ENCODE data around the gene ADGRF1. TPM values are rescaled to one million over a fixed set of nuclear protein-coding genes. Genes with fewer than 3 reads are reported as not detected.
"Not testable (repeated sequence)": the region's sequence is repeated elsewhere in the genome, so short reads cannot be mapped to it uniquely, and the experiment has no call there.

The ADGRF1 gene
- total RNA-seq, 2 donors from 2014 or later, result not detected

DNA sequence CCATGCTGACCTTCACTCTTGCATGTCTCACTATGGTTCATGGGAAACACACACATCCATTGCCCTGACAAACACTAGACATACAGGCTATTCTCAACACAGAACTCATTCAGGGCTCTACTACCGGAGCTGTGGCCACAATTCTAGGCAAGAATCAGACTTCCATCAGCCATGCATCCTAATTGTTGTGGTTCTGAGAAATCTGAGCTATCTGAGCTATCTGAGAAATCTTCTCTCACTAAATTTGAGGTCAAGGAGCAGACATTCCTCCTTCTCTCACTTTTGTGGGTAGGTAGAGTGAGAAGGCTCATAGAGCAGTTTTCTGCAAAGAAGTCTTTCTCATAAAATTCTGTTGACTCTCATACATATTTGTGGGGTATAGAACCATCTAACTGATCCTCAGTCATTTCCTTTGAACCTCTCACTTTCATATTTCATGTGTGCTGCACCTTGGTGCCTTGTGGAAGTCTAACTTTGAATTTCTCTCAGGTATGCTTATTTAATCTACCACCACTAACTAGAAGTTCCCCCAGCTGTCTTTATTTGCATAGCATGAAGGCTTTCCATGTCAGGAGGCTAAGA, 43.6 kb downstream of the ADGRF1 start:
- peaks cover 23% of the 10 kb centered on the region for H3K27me3 Mint-ChIP-seq
- no peaks in the 10 kb centered on the region for H3K36me3 Mint-ChIP-seq (ENCODE audit: low read depth)
- H3K4me3 Mint-ChIP-seq, result no peak overlapping the region

DNA sequence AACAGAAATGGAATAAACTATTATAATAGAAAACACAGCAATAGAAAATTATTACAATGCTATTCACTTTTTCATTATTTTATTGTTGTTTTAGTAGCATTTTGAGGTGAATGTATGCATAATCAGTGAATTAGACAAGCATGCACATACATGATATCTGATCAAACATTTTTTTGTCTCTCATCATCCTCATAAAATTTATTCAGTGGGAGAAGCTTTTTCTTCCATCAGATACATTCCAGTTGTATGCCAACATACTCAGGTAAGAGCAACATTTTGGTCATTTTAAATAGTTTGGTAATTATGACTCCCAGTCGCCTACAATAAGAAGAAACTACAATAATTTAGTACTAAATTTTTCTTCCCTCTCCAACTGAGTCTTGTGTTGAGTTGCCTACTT, 44.5 kb downstream of the ADGRF1 start:
- peaks cover 23% of the 10 kb centered on the region for H3K27me3 Mint-ChIP-seq
- H3K36me3 Mint-ChIP-seq (ENCODE audit: low read depth), result no peaks in the 10 kb centered on the region

More for the DNA sequence above, 43.6 kb downstream of the ADGRF1 start:
- no peaks in the 10 kb centered on the region for H3K9me3 ChIP-seq (ENCODE audit: control insufficient read depth, low read length, poor library complexity, severe bottlenecking)
- no peak for ATAC-seq
- DNase-seq, result no peak
- Mint-ChIP-seq H3K27ac (no peak overlapping the region), H3K4me1 (no peaks in the 10 kb centered on the region)

DNA sequence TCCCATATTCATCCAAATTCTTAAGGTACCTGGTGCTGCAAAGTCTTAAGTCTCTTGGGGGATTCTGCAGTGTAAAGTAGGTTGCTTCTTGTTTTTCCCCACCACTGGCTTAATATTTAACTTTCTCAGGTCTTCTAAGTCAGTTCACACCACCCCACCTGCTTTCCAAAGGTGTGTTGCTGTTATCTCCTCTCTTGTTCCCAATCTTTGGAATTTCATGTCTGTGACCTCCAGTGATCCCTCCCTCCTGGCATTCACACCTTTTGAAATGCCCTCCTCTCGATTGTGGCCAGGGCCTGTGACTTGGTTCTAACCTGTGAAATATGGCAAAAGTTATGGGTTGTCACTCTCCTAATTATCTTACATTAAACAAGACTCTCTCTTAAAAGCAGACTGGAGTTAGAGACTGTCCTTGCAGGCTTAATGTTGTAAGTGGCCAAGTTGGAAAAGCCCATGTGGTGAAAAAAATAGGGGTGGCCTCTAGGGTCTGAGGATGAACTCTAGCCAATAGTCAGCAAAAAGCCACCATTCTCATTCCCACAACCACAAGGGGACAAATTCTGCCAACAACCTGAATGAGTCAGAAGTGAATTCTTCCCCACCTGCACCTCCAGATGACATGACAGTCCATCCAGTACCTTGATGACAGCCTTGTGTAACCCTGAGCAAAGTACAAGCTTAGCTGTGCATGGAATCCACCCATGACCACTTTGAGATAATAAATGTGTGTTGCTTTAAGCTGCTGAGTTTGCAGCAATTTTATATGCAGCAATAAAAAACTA, 45.1 kb downstream of the ADGRF1 start:
- ATAC-seq, result no peak

More for the DNA sequence above, 44.5 kb downstream of the ADGRF1 start:
- ATAC-seq (no peak), DNase-seq (no peak)
- H3K4me3 Mint-ChIP-seq, result no peak overlapping the region
- no peaks in the 10 kb centered on the region for H3K4me1 Mint-ChIP-seq
- no peak overlapping the region for H3K27ac Mint-ChIP-seq
- H3K9me3 ChIP-seq (ENCODE audit: control insufficient read depth, low read length, poor library complexity, severe bottlenecking), result no peaks in the 10 kb centered on the region

DNA sequence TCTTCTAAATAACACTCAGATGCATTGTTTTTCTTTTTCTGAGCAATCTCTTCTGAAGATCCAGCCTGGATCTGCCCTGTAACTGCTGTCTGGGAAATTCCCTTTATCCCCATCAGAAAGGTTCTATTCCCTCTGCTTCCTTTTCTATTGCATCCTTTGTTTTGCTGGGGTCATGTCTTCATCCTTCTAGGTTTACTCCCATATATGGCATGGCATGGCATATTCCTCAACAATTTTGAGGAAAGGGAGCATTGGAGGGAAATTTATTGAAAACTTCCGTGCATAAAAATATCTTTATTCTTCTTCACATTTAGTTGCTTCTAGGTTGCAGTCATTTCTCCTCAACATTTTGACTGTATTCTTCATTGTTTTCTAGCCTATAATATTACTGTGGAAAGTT, 47.2 kb downstream of the ADGRF1 start:
- Mint-ChIP-seq H3K4me1 (no peaks in the 10 kb centered on the region), H3K27ac (no peak overlapping the region), H3K27me3 (peaks cover 17% of the 10 kb centered on the region), H3K4me3 (no peak overlapping the region), H3K36me3 (ENCODE audit: low read depth) (no peaks in the 10 kb centered on the region)
- ATAC-seq (no peak), DNase-seq (no peak)
- H3K9me3 ChIP-seq (ENCODE audit: control insufficient read depth, low read length, poor library complexity, severe bottlenecking), result no peaks in the 10 kb centered on the region

More for the DNA sequence above, 45.1 kb downstream of the ADGRF1 start:
- H3K9me3 ChIP-seq (ENCODE audit: control insufficient read depth, low read length, poor library complexity, severe bottlenecking), result no peaks in the 10 kb centered on the region
- Mint-ChIP-seq H3K36me3 (ENCODE audit: low read depth) (no peaks in the 10 kb centered on the region), H3K27me3 (peaks cover 23% of the 10 kb centered on the region), H3K27ac (no peak overlapping the region), H3K4me1 (no peaks in the 10 kb centered on the region), H3K4me3 (no peak overlapping the region)
- no peak for DNase-seq

DNA sequence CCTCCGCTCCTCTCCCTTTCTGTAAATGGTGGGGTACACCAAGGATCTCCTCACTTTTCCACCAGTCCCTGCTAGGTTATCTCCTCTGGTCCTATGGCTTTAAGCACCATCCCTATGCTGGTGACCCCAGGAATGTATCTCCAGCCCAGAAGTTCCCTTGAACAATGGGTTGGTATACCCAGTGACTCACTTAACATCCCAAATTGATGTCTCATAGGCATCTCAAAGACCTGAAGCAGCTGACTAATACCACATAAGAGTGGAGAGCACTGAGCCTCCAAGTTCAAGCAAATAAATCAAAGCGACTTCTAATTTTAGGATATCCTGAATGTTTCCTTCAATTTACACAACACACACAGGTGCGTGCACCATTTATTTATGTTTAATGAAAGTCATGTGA, 48.3 kb downstream of the ADGRF1 start:
- Mint-ChIP-seq H3K27ac (no peak overlapping the region), H3K36me3 (ENCODE audit: low read depth) (no peaks in the 10 kb centered on the region), H3K27me3 (peaks cover 26% of the 10 kb centered on the region), H3K4me1 (no peaks in the 10 kb centered on the region), H3K4me3 (no peak overlapping the region)
- no peaks in the 10 kb centered on the region for H3K9me3 ChIP-seq (ENCODE audit: control insufficient read depth, low read length, poor library complexity, severe bottlenecking)
- DNase-seq, result no peak
- ATAC-seq, result no peak

DNA sequence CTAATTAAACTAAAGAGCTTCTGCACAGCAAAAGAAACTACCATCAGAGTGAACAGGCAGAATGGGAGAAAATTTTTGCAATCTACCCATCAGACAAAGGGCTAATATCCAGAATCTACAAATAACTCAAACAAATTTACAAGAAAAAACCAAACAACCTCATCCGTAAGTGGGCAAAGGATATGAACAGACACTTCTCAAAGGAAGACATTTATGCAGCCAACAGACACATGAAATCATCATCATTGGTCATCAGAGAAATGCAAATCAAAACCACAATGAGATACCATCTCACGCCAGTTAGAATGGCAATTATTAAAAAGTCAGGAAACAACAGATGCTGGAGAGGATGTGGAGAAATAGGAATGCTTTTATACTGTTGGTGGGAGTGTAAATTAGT, 49.7 kb downstream of the ADGRF1 start:
- H3K9me3 ChIP-seq (ENCODE audit: control insufficient read depth, low read length, poor library complexity, severe bottlenecking); ATAC-seq; DNase-seq; H3K27ac Mint-ChIP-seq; H3K4me1 Mint-ChIP-seq; H3K4me3 Mint-ChIP-seq; H3K36me3 Mint-ChIP-seq (ENCODE audit: low read depth): not testable (repeated sequence)
- peaks cover 24% of the 10 kb centered on the region for H3K27me3 Mint-ChIP-seq

DNA sequence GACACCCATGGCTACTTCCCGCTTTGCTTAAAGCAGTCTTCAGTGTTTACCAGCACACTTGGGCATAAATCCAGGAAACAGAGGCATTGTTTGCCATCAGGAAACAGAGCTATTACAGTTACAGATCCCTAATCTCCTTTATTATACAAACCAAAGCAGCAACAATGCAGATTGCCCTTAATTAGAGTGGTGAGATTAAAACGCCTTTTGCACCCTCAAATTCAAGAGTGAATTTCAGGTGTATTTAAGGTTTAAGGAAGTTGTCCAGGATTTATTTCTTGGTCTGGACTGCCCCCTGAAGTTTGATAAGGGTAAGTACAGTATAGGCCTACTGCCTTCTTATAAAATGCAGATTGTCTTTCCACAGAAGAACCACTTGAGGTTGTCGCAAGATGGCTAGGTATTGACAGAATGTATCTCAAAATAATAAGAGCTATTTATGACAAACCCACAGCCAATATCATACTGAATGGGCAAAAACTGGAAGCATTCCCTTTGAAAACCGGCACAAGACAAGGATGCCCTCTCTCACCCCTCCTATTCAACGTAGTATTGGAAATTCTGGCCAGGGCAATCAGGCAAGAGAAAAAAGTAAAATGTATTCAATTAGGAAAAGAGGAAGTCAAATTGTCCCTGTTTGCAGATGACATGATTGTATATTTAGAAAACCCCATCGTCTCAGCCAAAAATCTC, 51.2 kb downstream of the ADGRF1 start:
- H3K9me3 ChIP-seq (ENCODE audit: control insufficient read depth, low read length, poor library complexity, severe bottlenecking); DNase-seq; H3K27ac Mint-ChIP-seq; H3K36me3 Mint-ChIP-seq (ENCODE audit: low read depth); H3K4me3 Mint-ChIP-seq; ATAC-seq; H3K4me1 Mint-ChIP-seq: not testable (repeated sequence)
- H3K27me3 Mint-ChIP-seq, result peaks cover 25% of the 10 kb centered on the region

DNA sequence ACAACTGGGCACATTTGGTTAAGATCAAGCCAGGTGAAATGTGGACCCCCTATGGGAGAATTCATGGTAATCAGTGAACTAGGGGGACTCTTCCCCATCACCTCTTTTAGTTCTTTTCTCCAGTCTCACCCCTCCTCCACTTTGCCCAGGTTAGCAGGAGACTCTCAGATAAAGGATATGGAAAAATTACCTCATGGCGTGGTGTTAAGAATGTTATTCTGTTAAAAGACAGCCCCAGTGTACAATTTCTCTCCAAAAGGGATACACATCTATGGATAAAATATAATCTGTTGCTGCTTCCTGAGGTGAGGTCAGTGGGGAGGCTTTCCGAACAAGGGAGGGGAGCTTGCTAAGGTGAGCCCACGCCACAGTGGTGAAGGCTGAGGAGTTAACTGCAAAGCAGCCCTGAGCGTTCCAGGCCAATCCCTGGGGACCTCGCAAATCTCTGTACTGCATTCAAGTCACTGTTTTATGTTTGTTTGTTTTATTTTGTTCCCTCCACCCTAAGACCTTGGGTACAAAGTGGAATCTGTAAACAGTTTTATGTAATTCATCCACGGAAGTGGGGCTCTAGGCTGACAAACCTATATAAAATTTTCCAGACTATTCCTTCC, 52.0 kb downstream of the ADGRF1 start:
- H3K27me3 Mint-ChIP-seq, result peaks cover 30% of the 10 kb centered on the region
- no peaks in the 10 kb centered on the region for H3K4me1 Mint-ChIP-seq
- H3K36me3 Mint-ChIP-seq (ENCODE audit: low read depth), result no peaks in the 10 kb centered on the region
- no peak overlapping the region for H3K4me3 Mint-ChIP-seq
- H3K27ac Mint-ChIP-seq, result no peak overlapping the region
- DNase-seq (no peak), ATAC-seq (no peak)
- no peaks in the 10 kb centered on the region for H3K9me3 ChIP-seq (ENCODE audit: control insufficient read depth, low read length, poor library complexity, severe bottlenecking)

DNA sequence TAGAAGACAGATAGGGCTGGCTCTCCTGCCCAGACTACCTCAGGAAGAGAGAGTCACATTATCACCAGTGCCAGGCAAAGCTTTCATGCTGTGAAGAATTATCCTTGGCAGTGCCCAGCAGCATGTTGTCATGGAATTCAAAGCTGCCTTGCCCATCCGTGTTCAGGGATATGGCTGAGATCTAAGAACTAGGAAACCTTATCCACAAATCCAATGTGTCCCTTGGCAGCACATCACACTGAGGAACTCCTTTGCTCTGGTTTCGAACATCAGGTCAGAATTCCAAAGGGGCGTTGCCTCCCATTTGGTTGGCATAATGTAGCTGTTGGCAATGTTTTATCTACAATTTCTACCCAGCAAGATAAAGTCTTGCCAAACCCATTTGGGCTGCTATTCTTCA, 52.7 kb downstream of the ADGRF1 start:
- Mint-ChIP-seq H3K27ac (no peak overlapping the region), H3K27me3 (peaks cover 30% of the 10 kb centered on the region), H3K36me3 (ENCODE audit: low read depth) (no peaks in the 10 kb centered on the region), H3K4me1 (no peaks in the 10 kb centered on the region), H3K4me3 (no peak overlapping the region)
- DNase-seq (no peak), ATAC-seq (no peak)
- no peaks in the 10 kb centered on the region for H3K9me3 ChIP-seq (ENCODE audit: control insufficient read depth, low read length, poor library complexity, severe bottlenecking)

DNA sequence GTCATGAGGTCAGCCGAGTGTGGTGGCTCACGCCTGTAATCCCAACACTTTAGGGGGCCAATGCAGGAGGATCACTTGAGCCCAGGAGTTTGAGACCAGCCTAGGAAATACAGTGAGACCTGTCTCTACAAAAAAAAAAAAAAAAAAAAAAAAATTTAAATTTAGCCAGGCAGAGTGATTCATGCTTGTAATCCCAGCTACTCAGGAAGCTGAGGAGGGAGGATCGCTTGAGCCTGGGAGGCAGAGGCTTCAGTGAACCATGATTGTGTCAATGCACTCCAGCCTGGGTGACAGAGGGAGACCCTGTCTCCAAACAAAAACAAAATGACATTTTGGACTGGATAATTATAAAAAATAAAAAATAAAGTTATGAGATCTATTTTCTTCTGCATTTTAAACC, 56.2 kb downstream of the ADGRF1 start:
- no peaks in the 10 kb centered on the region for H3K4me1 Mint-ChIP-seq
- H3K36me3 Mint-ChIP-seq (ENCODE audit: low read depth), result no peaks in the 10 kb centered on the region
- H3K4me3 Mint-ChIP-seq, result no peak overlapping the region
- no peak overlapping the region for H3K27ac Mint-ChIP-seq
- DNase-seq (no peak), ATAC-seq (no peak)
- peaks cover 26% of the 10 kb centered on the region for H3K27me3 Mint-ChIP-seq
- H3K9me3 ChIP-seq (ENCODE audit: control insufficient read depth, low read length, poor library complexity, severe bottlenecking), result no peaks in the 10 kb centered on the region

DNA sequence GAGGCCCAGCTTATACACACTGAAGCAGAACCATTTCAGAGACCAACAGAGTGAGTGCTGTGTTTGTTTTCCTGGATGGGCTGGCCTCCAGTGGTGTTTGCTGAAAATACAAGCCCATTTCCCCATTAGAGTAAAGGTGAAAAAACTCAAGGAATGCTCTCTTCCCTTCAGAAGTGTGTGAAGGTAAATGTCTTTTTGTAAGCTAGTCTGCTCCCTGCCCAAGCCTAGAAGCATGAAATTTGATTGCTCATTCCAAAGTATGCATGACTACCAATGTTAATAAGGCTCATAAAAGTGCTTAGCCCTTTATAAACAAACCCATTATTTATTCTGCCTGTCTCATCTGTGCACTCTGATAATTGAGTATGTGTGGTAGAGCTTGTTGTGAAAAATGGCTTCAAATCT, 59.1 kb downstream of the ADGRF1 start:
- peaks cover 11% of the 10 kb centered on the region for H3K27me3 Mint-ChIP-seq
- H3K36me3 Mint-ChIP-seq (ENCODE audit: low read depth), result no peaks in the 10 kb centered on the region
- DNase-seq, result no peak
- H3K4me3 Mint-ChIP-seq, result no peak overlapping the region
- no peak for ATAC-seq
- H3K4me1 Mint-ChIP-seq, result no peaks in the 10 kb centered on the region
- H3K27ac Mint-ChIP-seq, result no peak overlapping the region
- H3K9me3 ChIP-seq (ENCODE audit: control insufficient read depth, low read length, poor library complexity, severe bottlenecking), result no peaks in the 10 kb centered on the region

DNA sequence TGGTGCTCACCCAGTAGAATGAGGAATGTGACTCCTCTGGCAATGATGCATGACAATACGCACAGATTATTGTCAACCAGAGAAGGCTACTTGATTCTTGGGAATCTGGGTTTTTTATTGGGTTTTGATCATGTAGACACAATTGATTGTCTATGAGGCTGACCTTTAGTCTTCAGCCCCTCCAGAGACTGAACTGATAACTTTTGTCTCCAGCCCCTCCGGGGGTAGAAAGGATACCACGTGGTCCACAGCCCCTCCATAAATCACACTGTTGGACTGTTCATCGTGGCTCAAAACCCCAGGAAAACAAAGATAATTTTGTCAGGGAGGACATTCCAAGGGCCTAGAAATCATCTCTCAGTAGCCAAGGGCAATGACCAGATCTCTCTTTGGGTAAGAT, 62.9 kb downstream of the ADGRF1 start:
- no peak for DNase-seq

DNA sequence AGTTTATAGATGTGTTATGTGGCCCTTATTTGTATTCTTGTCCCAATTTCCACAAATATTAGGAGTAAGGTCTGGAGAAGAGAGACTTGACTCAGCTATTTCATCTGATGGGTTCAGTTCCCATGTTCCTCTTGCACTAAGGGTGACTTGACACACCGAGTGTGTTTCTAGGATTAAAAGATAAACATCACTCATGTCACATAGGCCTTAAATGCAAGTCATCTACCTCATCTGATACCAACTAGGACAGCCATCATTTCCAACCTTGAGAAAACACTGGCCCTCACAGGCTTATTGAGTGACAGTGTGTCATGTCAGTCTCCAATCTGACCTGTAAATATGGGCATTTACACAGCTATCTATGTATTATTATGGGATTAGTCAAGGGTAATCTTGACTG, 67.3 kb downstream of the ADGRF1 start:
- Mint-ChIP-seq H3K27me3 (peaks cover 7% of the 10 kb centered on the region), H3K4me1 (no peaks in the 10 kb centered on the region), H3K27ac (no peak overlapping the region), H3K36me3 (ENCODE audit: low read depth) (no peaks in the 10 kb centered on the region), H3K4me3 (no peak overlapping the region)
- DNase-seq (no peak), ATAC-seq (no peak)
- H3K9me3 ChIP-seq (ENCODE audit: control insufficient read depth, low read length, poor library complexity, severe bottlenecking), result no peaks in the 10 kb centered on the region

More for the DNA sequence above, 62.9 kb downstream of the ADGRF1 start:
- H3K4me3 Mint-ChIP-seq, result no peak overlapping the region
- no peaks in the 10 kb centered on the region for H3K4me1 Mint-ChIP-seq
- ATAC-seq, result no peak
- no peak overlapping the region for H3K27ac Mint-ChIP-seq
- no peaks in the 10 kb centered on the region for H3K9me3 ChIP-seq (ENCODE audit: control insufficient read depth, low read length, poor library complexity, severe bottlenecking)
- H3K27me3 Mint-ChIP-seq, result no peaks in the 10 kb centered on the region
- no peaks in the 10 kb centered on the region for H3K36me3 Mint-ChIP-seq (ENCODE audit: low read depth)
